Measurements from ENCODE around the gene SLC45A1.

GRCh38 chr1:8307628-8308027 lies 10.3 kb upstream of the SLC45A1 start:
- TF ChIP-seq CTCF (IDR thresholded peaks at IDR 0.05) (no peak), POLR2A (IDR thresholded peaks at IDR 0.05) (no peak)

All from heart left ventricle (tissue), 13 donors.